ENCODE results near the gene ALOX15B. TPM values are rescaled to one million over a fixed set of nuclear protein-coding genes. Genes with fewer than 3 reads are reported as not detected.

ALOX15B gene
- polyA plus RNA-seq, 1 of the 3 experiments (the other 2 are of a cell fraction): not detected

- Histone ChIP-seq H4K20me1 (ENCODE audit: insufficient read depth) (no peaks in the 10 kb centered on the region), H3K4me3 (ENCODE audit: low read depth in 2 of 2, low read length in 1 of 2) (no peak overlapping the region), H3F3A (replicated peaks; ENCODE audit: insufficient read depth) (no peaks in the 10 kb centered on the region), H3K9me3 (no peaks in the 10 kb centered on the region), H3K79me2 (ENCODE audit: insufficient read depth) (no peaks in the 10 kb centered on the region), H2AFZ (ENCODE audit: low read depth) (no peak overlapping the region), H3K9me2 (no peaks in the 10 kb centered on the region), H3K36me3 (replicated peaks in 1 of 2; ENCODE audit: control insufficient read depth in 1 of 2, insufficient read depth in 2 of 2, low read length in 1 of 2) (no peaks in the 10 kb centered on the region), H3K4me1 (ENCODE audit: control insufficient read depth in 1 of 2, insufficient read depth in 2 of 2, low read depth in 1 of 2, low read length in 1 of 2) (no peaks in the 10 kb centered on the region), H3K4me2 (no peak overlapping the region), H3K27me3 (ENCODE audit: insufficient read depth) (peaks cover 44% of the 10 kb centered on the region; the same call in 1 of the 2 replicates), H3K27ac (ENCODE audit: low read depth in 2 of 2, low read length in 1 of 2) (no peak overlapping the region), H3K9ac (no peak overlapping the region)
- DNase-seq: no peak
- TF ChIP-seq EP300 (IDR thresholded peaks at IDR 0.05; ENCODE audit: borderline replicate concordance in 1 of 2, low read depth in 1 of 2, low read length in 1 of 2): no peak
- WGBS (ENCODE audit: low lambda C conversion rate): 30% methylated on average over 6 of the region's 6 CpGs
- POLR2A ChIA-PET: no interaction called here
- CTCF ChIA-PET: interaction anchor here (1.2 to 13.4 kb wide), 6 partner anchors 9 to 30 kb away, joined by 6 to 298 read pairs (median 62); partner anchors contain the start of gene ALOXE3
These were observed 56.5 kb downstream of the ALOX15B start for GRCh38 chr17:8095361-8095760.

GRCh38 chr17:8096541-8096940 is 57.7 kb downstream of the ALOX15B start:
- Histone ChIP-seq H3K79me2 (ENCODE audit: insufficient read depth) (no peaks in the 10 kb centered on the region), H3K36me3 (replicated peaks in 1 of 2; ENCODE audit: control insufficient read depth in 1 of 2, insufficient read depth in 2 of 2, low read length in 1 of 2) (no peaks in the 10 kb centered on the region), H3K4me1 (ENCODE audit: control insufficient read depth in 1 of 2, insufficient read depth in 2 of 2, low read depth in 1 of 2, low read length in 1 of 2) (no peaks in the 10 kb centered on the region), H3K4me3 (ENCODE audit: low read depth in 2 of 2, low read length in 1 of 2) (no peak overlapping the region), H3K4me2 (no peak overlapping the region), H3K9ac (no peak overlapping the region), H4K20me1 (ENCODE audit: insufficient read depth) (no peaks in the 10 kb centered on the region), H3K27ac (ENCODE audit: low read depth in 2 of 2, low read length in 1 of 2) (no peak overlapping the region), H3K9me3 (no peaks in the 10 kb centered on the region), H3K27me3 (ENCODE audit: insufficient read depth) (peaks cover 32% of the 10 kb centered on the region; the same call in 1 of the 2 replicates), H2AFZ (ENCODE audit: low read depth) (no peak overlapping the region), H3F3A (replicated peaks; ENCODE audit: insufficient read depth) (no peaks in the 10 kb centered on the region), H3K9me2 (no peaks in the 10 kb centered on the region)
- CTCF ChIA-PET: interaction anchor here (0.5 kb wide), 1 partner anchor 15 kb away, joined by 3 read pairs; no protein-coding TSS in a partner anchor
- POLR2A ChIA-PET: no interaction called here
- WGBS (ENCODE audit: low lambda C conversion rate): 43% methylated on average over 8 of the region's 8 CpGs
- no peak for TF ChIP-seq POLR2AphosphoS5 (IDR thresholded peaks at IDR 0.05; ENCODE audit: low read depth, low read length)
- no peak for TF ChIP-seq MEF2A (IDR thresholded peaks at IDR 0.05; ENCODE audit: borderline replicate concordance, low read depth)
- TF ChIP-seq NFIC (IDR thresholded peaks at IDR 0.05; ENCODE audit: borderline replicate concordance): no peak
- no peak for TF ChIP-seq NRF1 (IDR thresholded peaks at IDR 0.05; ENCODE audit: low read depth, low read length)
- TF ChIP-seq EP300 (IDR thresholded peaks at IDR 0.05; ENCODE audit: borderline replicate concordance in 1 of 2, low read depth in 1 of 2, low read length in 1 of 2): no peak
- no peak for TF ChIP-seq TCF12 (IDR thresholded peaks at IDR 0.05)
- no peak for TF ChIP-seq ELF1 (IDR thresholded peaks at IDR 0.05)
- no peak for TF ChIP-seq RAD21 (IDR thresholded peaks at IDR 0.05; ENCODE audit: low read length)
- TF ChIP-seq CTCF (IDR thresholded peaks at IDR 0.05): no peak
- TF ChIP-seq USF2 (IDR thresholded peaks at IDR 0.05; ENCODE audit: borderline replicate concordance, low read depth, low read length): no peak
- TF ChIP-seq MXI1 (IDR thresholded peaks at IDR 0.05; ENCODE audit: low read depth, low read length): no peak
- DNase-seq: no peak

Small RNA genes within 50 kb of the gene (small RNA-seq; reads per million reads assigned to genes)
- gene MIR4314: 0 reads per million in 7 experiments

Other genes starting within 250 kb of the ALOX15B start
- gene KDM6B, start 204.8 kb upstream of the ALOX15B start, polyA plus RNA-seq (2012; rRNA removed): 1.4 and 2.6 TPM in 2 replicates
- 0.83 and 1.2 TPM in 2 replicates for gene TMEM88, start 184.0 kb upstream of the ALOX15B start, polyA plus RNA-seq (2012; rRNA removed)
- 133 and 202 TPM in 2 replicates for gene NAA38, start 181.5 kb upstream of the ALOX15B start, polyA plus RNA-seq (2012; rRNA removed)
- gene CYB5D1, start 181.1 kb upstream of the ALOX15B start, polyA plus RNA-seq (2012; rRNA removed): 8.8 and 9.8 TPM in 2 replicates
- 55.2 and 56.2 TPM in 2 replicates for gene CHD3, start 150.3 kb upstream of the ALOX15B start, polyA plus RNA-seq (2012; rRNA removed)
- gene RNF227, start 122.8 kb upstream of the ALOX15B start, polyA plus RNA-seq (2012; rRNA removed): 7.4 and 9.0 TPM in 2 replicates
- gene KCNAB3, start 109.2 kb upstream of the ALOX15B start, polyA plus RNA-seq (2012; rRNA removed): 4.4 and 5.1 TPM in 2 replicates
- 390 and 555 TPM in 2 replicates for gene TRAPPC1, start 107.1 kb upstream of the ALOX15B start, polyA plus RNA-seq (2012; rRNA removed)
- 26.3 and 27.4 TPM in 2 replicates for gene CNTROB, start 106.9 kb upstream of the ALOX15B start, polyA plus RNA-seq (2012; rRNA removed)
- not detected in 2 replicates for gene GUCY2D, start 36.4 kb upstream of the ALOX15B start, polyA plus RNA-seq (2012; rRNA removed)
- gene ALOX12B, start 48.7 kb downstream of the ALOX15B start, polyA plus RNA-seq (2012; rRNA removed): 0.20 TPM in 1 of 2 replicates, not detected in the other
- 0.13 and 0.46 TPM in 2 replicates for gene ALOXE3, start 79.5 kb downstream of the ALOX15B start, polyA plus RNA-seq (2012; rRNA removed)
- 0.71 and 1.2 TPM in 2 replicates for gene HES7, start 85.0 kb downstream of the ALOX15B start, polyA plus RNA-seq (2012; rRNA removed)
- gene PER1, start 113.3 kb downstream of the ALOX15B start, polyA plus RNA-seq (2012; rRNA removed): 32.7 and 56.8 TPM in 2 replicates
- 42.0 and 43.4 TPM in 2 replicates for gene VAMP2, start 123.9 kb downstream of the ALOX15B start, polyA plus RNA-seq (2012; rRNA removed)
- 18.6 and 19.2 TPM in 2 replicates for gene TMEM107, start 137.3 kb downstream of the ALOX15B start, polyA plus RNA-seq (2012; rRNA removed)
- gene BORCS6, start 151.1 kb downstream of the ALOX15B start, polyA plus RNA-seq (2012; rRNA removed): 3.7 and 4.3 TPM in 2 replicates
- gene AURKB, start 171.5 kb downstream of the ALOX15B start, polyA plus RNA-seq (2012; rRNA removed): 28.8 and 43.9 TPM in 2 replicates
- 11.0 and 12.6 TPM in 2 replicates for gene CTC1, start 209.0 kb downstream of the ALOX15B start, polyA plus RNA-seq (2012; rRNA removed)
- gene PFAS, start 210.2 kb downstream of the ALOX15B start, polyA plus RNA-seq (2012; rRNA removed): 22.4 and 24.0 TPM in 2 replicates
- 47.3 and 55.9 TPM in 2 replicates for gene RANGRF, start 249.6 kb downstream of the ALOX15B start, polyA plus RNA-seq (2012; rRNA removed)